Measurements from ENCODE around the gene ARHGEF5. TPM values are rescaled to one million over a fixed set of nuclear protein-coding genes. Genes with fewer than 3 reads are reported as not detected.

Gene ARHGEF5
- total RNA-seq, 2 donors from 2014 or later, result 67.1 to 83.6 TPM

DNA sequence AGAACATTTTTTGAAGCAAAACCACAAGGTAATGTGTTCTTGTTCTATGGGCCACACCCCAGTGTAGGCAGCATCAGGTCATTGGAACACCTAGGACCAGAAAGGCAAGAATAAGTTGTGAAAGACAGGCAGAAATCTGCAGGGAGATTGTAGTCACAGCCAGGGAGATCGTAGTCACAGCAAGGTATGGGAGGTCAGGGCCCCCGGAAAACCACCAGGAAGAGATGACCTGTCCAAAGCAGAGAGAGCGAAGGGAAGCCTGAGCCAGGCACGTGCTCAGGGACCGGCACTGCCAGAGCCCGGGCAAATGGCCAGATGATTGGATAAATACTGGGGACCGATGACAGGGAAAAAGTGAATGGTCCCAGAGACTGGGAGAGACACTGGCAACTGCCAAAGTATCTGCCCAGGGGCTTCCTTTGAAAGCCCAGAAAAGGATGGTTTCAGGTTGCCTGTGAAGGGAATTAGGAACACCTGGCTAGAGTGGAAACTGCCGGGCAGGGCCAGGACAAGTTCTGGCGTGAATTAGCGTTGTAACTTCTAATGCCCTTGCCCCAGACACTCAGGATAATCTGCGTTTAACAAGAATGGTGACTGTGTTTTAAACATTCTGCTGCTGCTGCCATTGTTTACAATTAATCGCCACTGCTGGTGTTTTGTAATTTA lies 52.2 kb downstream of the ARHGEF5 start:
- no peak for DNase-seq
- Histone ChIP-seq H3K4me3 (no peak overlapping the region), H3K9me3 (no peaks in the 10 kb centered on the region), H3K27ac (no peak overlapping the region), H3K36me3 (no peaks in the 10 kb centered on the region), H3K4me1 (no peaks in the 10 kb centered on the region), H3K9ac (ENCODE audit: low read depth in 2 of 2, low read length in 2 of 2) (no peak overlapping the region), H3K27me3 (no peaks in the 10 kb centered on the region)
- TF ChIP-seq, protein P1, sequence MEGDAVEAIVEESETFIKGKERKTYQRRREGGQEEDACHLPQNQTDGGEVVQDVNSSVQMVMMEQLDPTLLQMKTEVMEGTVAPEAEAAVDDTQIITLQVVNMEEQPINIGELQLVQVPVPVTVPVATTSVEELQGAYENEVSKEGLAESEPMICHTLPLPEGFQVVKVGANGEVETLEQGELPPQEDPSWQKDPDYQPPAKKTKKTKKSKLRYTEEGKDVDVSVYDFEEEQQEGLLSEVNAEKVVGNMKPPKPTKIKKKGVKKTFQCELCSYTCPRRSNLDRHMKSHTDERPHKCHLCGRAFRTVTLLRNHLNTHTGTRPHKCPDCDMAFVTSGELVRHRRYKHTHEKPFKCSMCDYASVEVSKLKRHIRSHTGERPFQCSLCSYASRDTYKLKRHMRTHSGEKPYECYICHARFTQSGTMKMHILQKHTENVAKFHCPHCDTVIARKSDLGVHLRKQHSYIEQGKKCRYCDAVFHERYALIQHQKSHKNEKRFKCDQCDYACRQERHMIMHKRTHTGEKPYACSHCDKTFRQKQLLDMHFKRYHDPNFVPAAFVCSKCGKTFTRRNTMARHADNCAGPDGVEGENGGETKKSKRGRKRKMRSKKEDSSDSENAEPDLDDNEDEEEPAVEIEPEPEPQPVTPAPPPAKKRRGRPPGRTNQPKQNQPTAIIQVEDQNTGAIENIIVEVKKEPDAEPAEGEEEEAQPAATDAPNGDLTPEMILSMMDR (IDR thresholded peaks at IDR 0.05), result no peak
- intact Hi-C loops (cut with DNase I), result no loop called here

DNA sequence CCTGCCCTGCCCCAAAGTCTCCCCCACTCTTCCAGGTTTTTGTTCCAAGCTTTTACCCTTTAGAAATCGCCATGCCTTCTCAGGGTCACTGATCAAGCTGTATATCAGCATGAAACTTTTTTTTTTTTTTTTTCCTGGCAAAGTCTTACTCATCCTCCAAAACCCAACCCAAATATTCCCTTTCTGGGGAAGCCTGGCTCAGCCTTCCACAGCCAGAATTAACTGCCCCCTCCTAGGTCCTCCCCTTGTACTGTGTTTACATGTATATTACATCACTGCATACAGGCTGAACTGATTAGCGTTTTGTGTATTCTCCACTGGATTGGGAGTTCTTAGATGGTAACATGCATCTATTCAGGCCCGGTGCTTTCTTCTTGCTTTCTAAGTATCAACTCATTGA lies 52.9 kb downstream of the ARHGEF5 start:
- Histone ChIP-seq H3K27me3 (no peaks in the 10 kb centered on the region), H3K9me3 (no peaks in the 10 kb centered on the region), H3K36me3 (no peaks in the 10 kb centered on the region), H3K4me1 (no peaks in the 10 kb centered on the region), H3K27ac (no peak overlapping the region), H3K4me3 (no peak overlapping the region), H3K9ac (ENCODE audit: low read depth in 2 of 2, low read length in 2 of 2) (no peak overlapping the region)
- no peak for DNase-seq
- intact Hi-C loops (cut with DNase I), result no loop called here
- TF ChIP-seq, protein P1 (IDR thresholded peaks at IDR 0.05), result no peak

DNA sequence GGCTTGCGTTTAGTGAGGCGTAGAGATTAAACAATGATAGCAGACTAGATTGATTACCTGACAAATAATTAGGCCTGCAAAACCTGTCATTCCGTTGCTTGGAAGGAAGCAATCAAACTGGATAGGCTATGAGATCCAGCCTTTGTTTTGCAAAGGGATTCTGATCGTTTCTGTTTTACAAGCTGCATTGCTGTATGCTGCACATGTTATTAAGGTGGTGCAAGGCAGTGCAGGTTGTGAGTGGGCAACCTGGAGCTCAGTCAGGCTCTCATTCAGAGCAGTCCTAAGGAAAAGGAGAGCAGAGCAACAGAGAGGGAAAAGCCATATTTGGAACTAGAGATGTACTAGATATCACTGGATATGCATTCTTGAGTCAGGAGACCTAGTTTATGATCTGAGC lies 55.2 kb downstream of the ARHGEF5 start:
- Histone ChIP-seq H3K27ac (no peak overlapping the region), H3K9ac (ENCODE audit: low read depth in 2 of 2, low read length in 2 of 2) (no peak overlapping the region), H3K4me3 (no peak overlapping the region), H3K36me3 (no peaks in the 10 kb centered on the region), H3K4me1 (no peaks in the 10 kb centered on the region), H3K9me3 (no peaks in the 10 kb centered on the region), H3K27me3 (no peaks in the 10 kb centered on the region)
- intact Hi-C loops (cut with DNase I), result no loop called here
- TF ChIP-seq, protein P1 (IDR thresholded peaks at IDR 0.05), result no peak
- DNase-seq, result no peak

DNA sequence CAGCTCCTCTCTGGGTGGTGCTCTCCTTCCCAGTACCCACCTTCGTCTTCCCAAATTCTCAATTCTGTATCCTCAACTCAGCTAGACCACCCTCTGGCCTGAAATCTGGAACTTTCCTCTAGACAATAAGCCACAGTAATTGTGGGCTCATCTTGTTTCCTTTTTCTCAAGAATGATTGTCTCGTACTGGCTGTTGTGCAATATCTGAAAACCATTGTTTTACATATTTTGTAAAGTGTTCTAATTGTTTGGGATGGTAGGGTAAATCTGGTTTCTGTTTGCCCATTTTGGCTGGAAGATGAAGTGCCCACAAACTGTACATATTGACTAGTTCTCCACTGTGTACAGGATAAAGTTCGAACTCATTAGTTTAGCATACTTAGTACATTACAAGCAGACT lies 59.6 kb downstream of the ARHGEF5 start:
- no peaks in the 10 kb centered on the region for H3K36me3 ChIP-seq
- DNase-seq, result no peak
- TF ChIP-seq, protein P1 (IDR thresholded peaks at IDR 0.05), result no peak
- no peak overlapping the region for H3K27ac ChIP-seq
- no peaks in the 10 kb centered on the region for H3K9me3 ChIP-seq
- H3K27me3 ChIP-seq, result no peaks in the 10 kb centered on the region
- intact Hi-C loops (cut with DNase I), result no loop called here
- H3K4me3 ChIP-seq, result no peak overlapping the region
- H3K4me1 ChIP-seq, result no peaks in the 10 kb centered on the region
- H3K9ac ChIP-seq (ENCODE audit: low read depth in 2 of 2, low read length in 2 of 2), result no peak overlapping the region

DNA sequence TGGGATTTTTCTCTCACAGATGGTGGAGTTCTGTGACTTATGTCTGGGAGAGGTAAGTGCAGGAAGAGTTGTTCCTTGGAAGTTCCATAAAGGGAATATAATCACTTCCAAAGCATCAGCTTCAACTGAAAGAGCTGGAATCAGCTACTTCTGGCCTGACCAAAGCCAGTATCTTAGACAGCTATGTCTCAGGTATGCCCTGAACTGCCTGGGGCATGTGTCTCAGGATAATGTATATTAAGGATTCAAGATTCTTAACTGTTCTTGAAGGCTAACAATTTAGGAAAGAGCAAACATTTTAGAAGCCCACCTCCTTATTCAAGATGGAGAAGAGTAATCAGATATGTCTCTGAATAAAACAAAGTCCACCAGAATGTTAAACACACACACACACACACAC lies 60.7 kb downstream of the ARHGEF5 start:
- no peak overlapping the region for H3K9ac ChIP-seq (ENCODE audit: low read depth in 2 of 2, low read length in 2 of 2)

More for the DNA sequence above, 60.7 kb downstream of the ARHGEF5 start:
- no peak for DNase-seq
- intact Hi-C loops (cut with DNase I), result no loop called here
- Histone ChIP-seq H3K4me1 (no peaks in the 10 kb centered on the region), H3K9me3 (no peaks in the 10 kb centered on the region), H3K4me3 (no peak overlapping the region), H3K27me3 (no peaks in the 10 kb centered on the region), H3K27ac (no peak overlapping the region), H3K36me3 (no peaks in the 10 kb centered on the region)
- TF ChIP-seq, protein P1 (IDR thresholded peaks at IDR 0.05), result no peak

Data from colonic mucosa (tissue), 4 donors.